ENCODE measurements around the gene VPS37D.
A peak's percentile ranks its signal among the peaks of the same experiment; 100 is the strongest.
"Not testable (repeated sequence)": the region's sequence is repeated elsewhere in the genome, so short reads cannot be mapped to it uniquely, and the experiment has no call there.

Gene VPS37D

GRCh38 chr7:73715648-73716317, 48.2 kb downstream of the VPS37D start:
- peaks cover 3% of the 10 kb centered on the region for H3K36me3 Mint-ChIP-seq
- peaks cover 77% of the 10 kb centered on the region for H3K27me3 Mint-ChIP-seq
- no peak overlapping the region for H3K4me3 Mint-ChIP-seq
- CTCF ChIA-PET, result interaction anchor here (1.0 to 2.4 kb wide), 3 partner anchors 20 to 109 kb away, joined by 3 to 13 read pairs (median 6); no protein-coding TSS in a partner anchor
- DNase-seq, result no peak
- H3K27ac Mint-ChIP-seq, result no peak overlapping the region
- H3K9me3 Mint-ChIP-seq, result no peaks in the 10 kb centered on the region
- peaks cover 39% of the 10 kb centered on the region for H3K4me1 Mint-ChIP-seq

GRCh38 chr7:73716318-73716890, 48.8 kb downstream of the VPS37D start:
- Mint-ChIP-seq H3K4me1 (peaks cover 39% of the 10 kb centered on the region), H3K27ac (no peak overlapping the region), H3K27me3 (peaks cover 82% of the 10 kb centered on the region)

GRCh38 chr7:73717025-73717807, 49.6 kb downstream of the VPS37D start:
- Mint-ChIP-seq H3K27ac (no peak overlapping the region), H3K9me3 (no peaks in the 10 kb centered on the region), H3K4me1 (peaks cover 39% of the 10 kb centered on the region), H3K27me3 (peaks cover 84% of the 10 kb centered on the region), H3K36me3 (peaks cover 3% of the 10 kb centered on the region), H3K4me3 (peak overlapping the region; percentile 86)
- DNase-seq, result no peak
- CTCF ChIA-PET, result interaction anchor here (0.7 to 2.4 kb wide), 6 partner anchors 8 to 111 kb away, joined by 3 to 13 read pairs (median 4); no protein-coding TSS in a partner anchor

More at GRCh38 chr7:73716318-73716890, 48.8 kb downstream of the VPS37D start:
- H3K36me3 Mint-ChIP-seq, result peaks cover 3% of the 10 kb centered on the region
- H3K4me3 Mint-ChIP-seq, result no peak overlapping the region
- CTCF ChIA-PET, result interaction anchor here (1.3 to 2.4 kb wide), 3 partner anchors 9 to 110 kb away, joined by 3 to 13 read pairs (median 4); no protein-coding TSS in a partner anchor
- no peaks in the 10 kb centered on the region for H3K9me3 Mint-ChIP-seq
- no peak for DNase-seq

GRCh38 chr7:73717991-73718405, 50.4 kb downstream of the VPS37D start:
- Mint-ChIP-seq H3K4me1 (peaks cover 34% of the 10 kb centered on the region), H3K36me3 (peaks cover 3% of the 10 kb centered on the region), H3K27ac (peak overlapping the region; percentile 90), H3K27me3 (peaks cover 87% of the 10 kb centered on the region), H3K4me3 (peak overlapping the region; percentile 86), H3K9me3 (no peaks in the 10 kb centered on the region)
- CTCF ChIA-PET, result interaction anchor here (0.7 to 2.4 kb wide), 5 partner anchors 11 to 111 kb away, joined by 3 to 13 read pairs (median 5); no protein-coding TSS in a partner anchor
- DNase-seq, result peak; percentile 81

GRCh38 chr7:73718438-73718881, 50.8 kb downstream of the VPS37D start:
- Mint-ChIP-seq H3K27ac (no peak overlapping the region), H3K27me3 (peaks cover 85% of the 10 kb centered on the region), H3K4me1 (peaks cover 33% of the 10 kb centered on the region), H3K9me3 (no peaks in the 10 kb centered on the region), H3K36me3 (peaks cover 3% of the 10 kb centered on the region), H3K4me3 (peak overlapping the region; percentile 86)
- DNase-seq, result peak; percentile 37
- CTCF ChIA-PET, result interaction anchor here (1.0 to 2.4 kb wide), 2 partner anchors 18 to 112 kb away, joined by 4 to 13 read pairs; no protein-coding TSS in a partner anchor

GRCh38 chr7:73718905-73719805, 51.5 kb downstream of the VPS37D start, which contains the start of gene STX1A:
STX1A (minus strand) TSS chr7:73719669; CDS start chr7:73719631, 38 bp downstream.
- Mint-ChIP-seq H3K4me3 (peak within 1 kb of the TSS; percentile 86), H3K4me1 (peaks cover 33% of the 10 kb centered on the region), H3K27me3 (peaks cover 78% of the 10 kb centered on the region), H3K36me3 (peaks cover 3% of the 10 kb centered on the region), H3K9me3 (no peaks in the 10 kb centered on the region), H3K27ac (no peak within 1 kb of the TSS)
- CTCF ChIA-PET, result interaction anchor here (1.5 kb wide), 1 partner anchor 13 kb away, joined by 3 read pairs; no protein-coding TSS in a partner anchor
- peak; percentile 78 for DNase-seq

GRCh38 chr7:73719806-73720169, 52.2 kb downstream of the VPS37D start:
- peaks cover 33% of the 10 kb centered on the region for H3K4me1 Mint-ChIP-seq

GRCh38 chr7:73720443-73720842, 52.8 kb downstream of the VPS37D start:
- H3K9me3 Mint-ChIP-seq, H3K27ac Mint-ChIP-seq, DNase-seq, H3K36me3 Mint-ChIP-seq: not testable (repeated sequence)
- Mint-ChIP-seq H3K4me3 (peak overlapping the region; percentile 76), H3K27me3 (peaks cover 75% of the 10 kb centered on the region), H3K4me1 (peaks cover 33% of the 10 kb centered on the region)
- CTCF ChIA-PET, result interaction anchor here (0.6 to 1.5 kb wide), 2 partner anchors 12 to 119 kb away, joined by 3 read pairs; no protein-coding TSS in a partner anchor

More at GRCh38 chr7:73719806-73720169, 52.2 kb downstream of the VPS37D start:
- Mint-ChIP-seq H3K4me3 (peak overlapping the region; percentile 76), H3K36me3 (peaks cover 3% of the 10 kb centered on the region), H3K27me3 (peaks cover 75% of the 10 kb centered on the region), H3K27ac (no peak overlapping the region), H3K9me3 (no peaks in the 10 kb centered on the region)
- CTCF ChIA-PET, result interaction anchor here (0.6 to 1.5 kb wide), 2 partner anchors 12 to 120 kb away, joined by 3 read pairs; no protein-coding TSS in a partner anchor
- no peak for DNase-seq

- peaks cover 25% of the 10 kb centered on the region for H3K4me1 Mint-ChIP-seq
- no peaks in the 10 kb centered on the region for H3K9me3 Mint-ChIP-seq
- H3K4me3 Mint-ChIP-seq, result no peak overlapping the region
These were observed 53.8 kb downstream of the VPS37D start for GRCh38 chr7:73721377-73721817.

More at GRCh38 chr7:73721377-73721817, 53.8 kb downstream of the VPS37D start:
- no peak for DNase-seq
- CTCF ChIA-PET, result interaction anchor here (2.1 kb wide), 1 partner anchor 115 kb away, joined by 7 read pairs; no protein-coding TSS in a partner anchor
- peaks cover 65% of the 10 kb centered on the region for H3K27me3 Mint-ChIP-seq
- H3K27ac Mint-ChIP-seq, result no peak overlapping the region
- H3K36me3 Mint-ChIP-seq, result peaks cover 3% of the 10 kb centered on the region
